Erythroblast (primary cell): Measurements from ENCODE around the gene COPZ1.

Experiments used
- GATA1 ChIP-seq: IDR thresholded peaks from 2 replicates; pipeline ENCODE4 v1.6.1; 2011; ENCODE audit warnings: low read depth, mild to moderate bottlenecking, control low read depth, low read length, moderate library complexity
- POLR2A ChIP-seq: IDR thresholded peaks from 2 replicates; pipeline ENCODE4 v1.6.1; 2011; ENCODE audit warnings: mild to moderate bottlenecking, low read length

- TF ChIP-seq POLR2A = no peak
- no peak for TF ChIP-seq GATA1
Measured at GRCh38 chr12:54300225-54300731, 24.7 kb upstream of the COPZ1 start.
